A549 (cell line): ENCODE data around the gene TMBIM1.

Source experiments
- CHD2 ChIP-seq: fragments of 150-350 bp; IDR thresholded peaks from 2 replicates; pipeline ENCODE4 v1.6.1; 2014; ENCODE audit warnings: low read length; ENCODE audit not compliant: partially characterized antibody
- CHD4 ChIP-seq: fragments of 200-600 bp; sonication (generic); IDR thresholded peaks from 2 replicates; pipeline ENCODE4 v1.6.1; 2016; ENCODE audit warnings: antibody characterized with exemption, mild to moderate bottlenecking, borderline replicate concordance
- HOXB5 ChIP-seq: fragments of 250-450 bp; sonication (Bioruptor Pico); IDR thresholded peaks from 2 replicates; pipeline ENCODE4 v1.5.0; 2020; ENCODE audit warnings: mild to moderate bottlenecking, moderate library complexity
- KDM1A ChIP-seq: fragments of 200-600 bp; sonication (generic); IDR thresholded peaks from 2 replicates; pipeline ENCODE4 v1.6.1; 2016; ENCODE audit warnings: low read depth, mild to moderate bottlenecking
- MYC ChIP-seq: IDR thresholded peaks from 2 replicates; pipeline ENCODE4 v1.6.1; 2012; ENCODE audit warnings: mild to moderate bottlenecking, inconsistent platforms, low read length, improper control_type of control experiment, borderline replicate concordance
- POLR2A ChIP-seq: IDR thresholded peaks from 2 replicates; pipeline ENCODE4 v1.6.1; 2012; ENCODE audit warnings: mild to moderate bottlenecking, low read length
- ZSCAN20 ChIP-seq: fragments of 250-450 bp; sonication (Bioruptor Pico); IDR thresholded peaks from 2 replicates; pipeline ENCODE4 v1.8.0; 2022; ENCODE audit warnings: mild to moderate bottlenecking, moderate library complexity
- TF ChIP-seq, protein P1 (sequence below): fragments of 450-650 bp; IDR thresholded peaks from 2 replicates; pipeline ENCODE4 v1.6.1; 2014; ENCODE audit warnings: antibody characterized with exemption
- TF ChIP-seq, protein P2 (sequence below): fragments of >200 bp; sonication (Bioruptor Twin); formaldehyde crosslinking; IDR thresholded peaks from 3 replicates; pipeline ENCODE4 v1.5.1; 2016
- TF ChIP-seq, protein P3 (sequence below): fragments of 150-350 bp; IDR thresholded peaks from 2 replicates; pipeline ENCODE4 v1.6.1; 2014; ENCODE audit warnings: low read depth, mild to moderate bottlenecking, low read length
- TF ChIP-seq, protein P4 (sequence below): IDR thresholded peaks from 2 replicates; pipeline ENCODE4 v1.6.1; 2012

DNA sequence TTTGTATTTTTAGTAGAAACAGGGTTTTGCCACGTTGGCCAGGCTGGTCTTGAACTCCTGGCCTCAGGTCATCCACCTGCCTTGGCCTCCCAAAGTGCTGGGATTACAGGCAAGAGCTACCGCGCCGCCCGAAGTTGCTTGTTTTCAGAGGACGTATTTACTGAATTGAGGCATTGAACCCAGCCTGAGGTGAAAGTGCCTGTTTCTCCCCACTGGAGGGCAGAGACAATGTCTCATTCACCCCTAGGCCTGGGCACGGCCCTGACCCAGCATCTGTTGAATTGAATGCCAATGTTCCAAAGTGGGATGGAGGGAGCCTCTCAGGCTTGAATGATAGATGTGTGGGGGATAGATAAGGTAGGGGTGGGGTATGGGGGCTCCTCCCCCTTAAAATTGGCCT, 4.5 kb upstream of the TMBIM1 start:
- TF ChIP-seq KDM1A (no peak), POLR2A (no peak), ZSCAN20 (CRISPR knock-in tag) (no peak), CHD4 (no peak), MYC (no peak), CHD2 (no peak), HOXB5 (CRISPR knock-in tag) (no peak)
- TF ChIP-seq, protein P1, sequence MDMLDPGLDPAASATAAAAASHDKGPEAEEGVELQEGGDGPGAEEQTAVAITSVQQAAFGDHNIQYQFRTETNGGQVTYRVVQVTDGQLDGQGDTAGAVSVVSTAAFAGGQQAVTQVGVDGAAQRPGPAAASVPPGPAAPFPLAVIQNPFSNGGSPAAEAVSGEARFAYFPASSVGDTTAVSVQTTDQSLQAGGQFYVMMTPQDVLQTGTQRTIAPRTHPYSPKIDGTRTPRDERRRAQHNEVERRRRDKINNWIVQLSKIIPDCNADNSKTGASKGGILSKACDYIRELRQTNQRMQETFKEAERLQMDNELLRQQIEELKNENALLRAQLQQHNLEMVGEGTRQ, result no peak
- TF ChIP-seq, protein P2, sequence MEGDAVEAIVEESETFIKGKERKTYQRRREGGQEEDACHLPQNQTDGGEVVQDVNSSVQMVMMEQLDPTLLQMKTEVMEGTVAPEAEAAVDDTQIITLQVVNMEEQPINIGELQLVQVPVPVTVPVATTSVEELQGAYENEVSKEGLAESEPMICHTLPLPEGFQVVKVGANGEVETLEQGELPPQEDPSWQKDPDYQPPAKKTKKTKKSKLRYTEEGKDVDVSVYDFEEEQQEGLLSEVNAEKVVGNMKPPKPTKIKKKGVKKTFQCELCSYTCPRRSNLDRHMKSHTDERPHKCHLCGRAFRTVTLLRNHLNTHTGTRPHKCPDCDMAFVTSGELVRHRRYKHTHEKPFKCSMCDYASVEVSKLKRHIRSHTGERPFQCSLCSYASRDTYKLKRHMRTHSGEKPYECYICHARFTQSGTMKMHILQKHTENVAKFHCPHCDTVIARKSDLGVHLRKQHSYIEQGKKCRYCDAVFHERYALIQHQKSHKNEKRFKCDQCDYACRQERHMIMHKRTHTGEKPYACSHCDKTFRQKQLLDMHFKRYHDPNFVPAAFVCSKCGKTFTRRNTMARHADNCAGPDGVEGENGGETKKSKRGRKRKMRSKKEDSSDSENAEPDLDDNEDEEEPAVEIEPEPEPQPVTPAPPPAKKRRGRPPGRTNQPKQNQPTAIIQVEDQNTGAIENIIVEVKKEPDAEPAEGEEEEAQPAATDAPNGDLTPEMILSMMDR, result no peak
- TF ChIP-seq, protein P3, sequence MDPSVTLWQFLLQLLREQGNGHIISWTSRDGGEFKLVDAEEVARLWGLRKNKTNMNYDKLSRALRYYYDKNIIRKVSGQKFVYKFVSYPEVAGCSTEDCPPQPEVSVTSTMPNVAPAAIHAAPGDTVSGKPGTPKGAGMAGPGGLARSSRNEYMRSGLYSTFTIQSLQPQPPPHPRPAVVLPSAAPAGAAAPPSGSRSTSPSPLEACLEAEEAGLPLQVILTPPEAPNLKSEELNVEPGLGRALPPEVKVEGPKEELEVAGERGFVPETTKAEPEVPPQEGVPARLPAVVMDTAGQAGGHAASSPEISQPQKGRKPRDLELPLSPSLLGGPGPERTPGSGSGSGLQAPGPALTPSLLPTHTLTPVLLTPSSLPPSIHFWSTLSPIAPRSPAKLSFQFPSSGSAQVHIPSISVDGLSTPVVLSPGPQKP, result no peak
- TF ChIP-seq, protein P4, sequence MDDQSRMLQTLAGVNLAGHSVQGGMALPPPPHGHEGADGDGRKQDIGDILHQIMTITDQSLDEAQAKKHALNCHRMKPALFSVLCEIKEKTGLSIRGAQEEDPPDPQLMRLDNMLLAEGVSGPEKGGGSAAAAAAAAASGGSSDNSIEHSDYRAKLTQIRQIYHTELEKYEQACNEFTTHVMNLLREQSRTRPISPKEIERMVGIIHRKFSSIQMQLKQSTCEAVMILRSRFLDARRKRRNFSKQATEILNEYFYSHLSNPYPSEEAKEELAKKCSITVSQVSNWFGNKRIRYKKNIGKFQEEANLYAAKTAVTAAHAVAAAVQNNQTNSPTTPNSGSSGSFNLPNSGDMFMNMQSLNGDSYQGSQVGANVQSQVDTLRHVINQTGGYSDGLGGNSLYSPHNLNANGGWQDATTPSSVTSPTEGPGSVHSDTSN, result no peak
